GM12878 (cell line): Measurements from ENCODE around the gene TRIM28. TPM values are rescaled to one million over a fixed set of nuclear protein-coding genes. Genes with fewer than 3 reads are reported as not detected.

Experiments used
- ATAC-seq: fragments of 200-7000 bp; cut with Tn5 transposase; 3 replicates; pipeline ENCODE4 v1.9.1; 2020; ENCODE audit warnings: mild to moderate bottlenecking, moderate library complexity
- BruUV-seq: library from RNA; stranded (reverse); fragments of 400-500 nt; replicated peaks from 2 replicates; lab custom pipeline; 2021; lab: Mats Ljungman, UMichigan
- CTCF ChIA-PET: fragments of 300-600 bp; sonication (Branson Sonifier 250); formaldehyde crosslinking; extraction: SDS; loops from one replicate; lab custom pipeline; 2021; ENCODE audit warnings: inconsistent platforms; lab: Yijun Ruan, JAX
- POLR2A ChIA-PET: fragments of 350-600 bp; formaldehyde crosslinking; extraction: SDS; loops from one replicate; lab custom pipeline; 2021; ENCODE audit warnings: inconsistent platforms; lab: Charles Lee
- RAD21 ChIA-PET: fragments of 300-600 bp; sonication (Branson Sonifier 250); formaldehyde crosslinking; loops from one replicate; lab custom pipeline; 2023; ENCODE audit warnings: antibody characterized with exemption; ENCODE audit not compliant: unreplicated experiment; lab: Charles Lee
- SMC1A ChIA-PET: fragments of 300-600 bp; sonication (Branson Sonifier 250); formaldehyde crosslinking; loops from one replicate; lab custom pipeline; 2023; ENCODE audit not compliant: unreplicated experiment, uncharacterized antibody; lab: Charles Lee
- DNase-seq: peaks from one replicate; pipeline ENCODE4 v3.0.0-alpha.2; 2011; ENCODE audit warnings: low read depth, low spot score
- FAIRE-seq: peaks from 3 replicates; lab custom pipeline; 2011; peaks lifted over from hg19 to GRCh38; lab: Jason Lieb, UNC
- H2AFZ ChIP-seq: 2 replicates; pipeline ENCODE4 v1.6.0; 2011; ENCODE audit warnings: low read depth, low read length, control low read depth; ENCODE audit not compliant: control insufficient read depth
- H3K27ac ChIP-seq: 2 replicates; pipeline ENCODE4 v1.5.1; 2011; ENCODE audit warnings: control low read depth; ENCODE audit not compliant: control insufficient read depth, insufficient read depth
- H3K27me3 ChIP-seq, 2 experiments: replicated peaks in 1 of 2; 2 replicates each; pipeline versions ENCODE4 v1.6.0 to v1.6.1; 2011; ENCODE audit warnings: low read length in 1 of 2; ENCODE audit not compliant: control insufficient read depth in 2 of 2, insufficient read depth in 2 of 2
- H3K36me3 ChIP-seq, 2 experiments: 2 replicates each; pipeline ENCODE4 v1.5.1; 2011; ENCODE audit warnings: low read length in 1 of 2; ENCODE audit not compliant: control insufficient read depth in 2 of 2, insufficient read depth in 2 of 2
- H3K4me1 ChIP-seq: 2 replicates; pipeline ENCODE4 v1.6.1; 2011; ENCODE audit warnings: mild to moderate bottlenecking, low read length, moderate library complexity, mixed read lengths; ENCODE audit not compliant: control insufficient read depth, insufficient read depth
- H3K4me2 ChIP-seq: 2 replicates; pipeline ENCODE4 v1.6.0; 2011; ENCODE audit warnings: control low read depth; ENCODE audit not compliant: control insufficient read depth, insufficient read depth
- H3K4me3 ChIP-seq: fragments of 200-600 bp; sonication (generic); 2 replicates; pipeline ENCODE4 v1.5.1; 2016
- H3K79me2 ChIP-seq: 2 replicates; pipeline ENCODE4 v1.6.0; 2011; ENCODE audit warnings: low read length; ENCODE audit not compliant: control insufficient read depth, insufficient read depth
- H3K9ac ChIP-seq: 2 replicates; pipeline ENCODE4 v1.8.0; 2011; ENCODE audit warnings: low read length, control low read depth, mixed read lengths; ENCODE audit not compliant: control insufficient read depth, insufficient read depth
- H3K9me3 ChIP-seq: replicated peaks from 3 replicates; pipeline ENCODE4 v1.5.1; 2011; ENCODE audit warnings: mild to moderate bottlenecking, low read length; ENCODE audit not compliant: control insufficient read depth, insufficient read depth
- H4K20me1 ChIP-seq: 2 replicates; pipeline ENCODE4 v1.6.0; 2011; ENCODE audit not compliant: control insufficient read depth, insufficient read depth
- CEBPZ ChIP-seq: fragments of 150-350 bp; IDR thresholded peaks from 2 replicates; pipeline ENCODE4 v1.6.1; 2016; ENCODE audit warnings: low read depth, low read length
- EGR1 ChIP-seq, 2 experiments: IDR thresholded peaks; 1 replicate in 1 of 2; 2 replicates in 1 of 2; pipeline ENCODE4 v1.6.1; 2011 to 2012; ENCODE audit warnings: low read depth in 2 of 2, low read length in 2 of 2, borderline replicate concordance in 1 of 2, mild to moderate bottlenecking in 1 of 2, moderate library complexity in 1 of 2
- HDAC2 ChIP-seq: fragments of 200-600 bp; sonication (generic); IDR thresholded peaks from 2 replicates; pipeline ENCODE4 v1.6.1; 2017
- NFXL1 ChIP-seq: fragments of 450-650 bp; IDR thresholded peaks from 2 replicates; pipeline ENCODE4 v1.6.1; 2017; ENCODE audit warnings: antibody characterized with exemption, mild to moderate bottlenecking, borderline replicate concordance
- POLR2A ChIP-seq: IDR thresholded peaks from 2 replicates; pipeline ENCODE4 v1.6.1; 2011; ENCODE audit warnings: low read depth, mild to moderate bottlenecking, low read length
- POLR2AphosphoS5 ChIP-seq: IDR thresholded peaks from 2 replicates; pipeline ENCODE4 v1.6.1; 2011; ENCODE audit warnings: mild to moderate bottlenecking, low read length, inconsistent platforms
- YBX1 ChIP-seq: fragments of 450-650 bp; IDR thresholded peaks from 2 replicates; pipeline ENCODE4 v1.6.1; 2016; ENCODE audit warnings: antibody characterized with exemption
- YY1 ChIP-seq: IDR thresholded peaks from 2 replicates; pipeline ENCODE4 v1.6.1; 2011; ENCODE audit warnings: low read depth, mild to moderate bottlenecking, low read length
- WGBS: methylation state at CpG from one replicate; pipeline ENCODE4 v1.1.6; 2016; ENCODE audit warnings: low lambda C conversion rate; ENCODE audit not compliant: insufficient replicate concordance, insufficient coverage; ENCODE audit errors: missing lambda C conversion rate; 5-methylcytosine and 5-hydroxymethylcytosine counted together
- in situ Hi-C: fragments of 300-500 bp; cut with MboI; formaldehyde crosslinking; loops from 9 replicates; pipeline ENCODE4 v1.14.3; 2018; ENCODE audit warnings: mixed read lengths
- intact Hi-C: fragments of 100-400 bp; cut with micrococcal nuclease; formaldehyde crosslinking; loops from one replicate; pipeline ENCODE4 v1.14.2; 2022; ENCODE audit not compliant: unreplicated experiment
- polyA plus RNA-seq, 11 experiments: library from polyadenylated mRNA; depleted of rRNA in 4 of 11; unstranded in 6 of 11; stranded (reverse) in 5 of 11; fragments of >200 nt; fragmentation: Nextera tagmentation in 4 of 11; fragmentation: Illumina TruSeq in 1 of 11; extraction: Ambion mirVana in 4 of 11; extraction: Trizol in 1 of 11; gene quantifications; 1 replicate in 1 of 11; 2 replicates in 10 of 11; pipeline versions ENCODE4 v1.2.1 to v1.2.3, GENCODE V29; 2011 to 2016; ENCODE audit warnings: inconsistent platforms in 2 of 11, missing spikeins in 2 of 11, low read depth in 1 of 11
- total RNA-seq, 4 experiments: library from RNA; depleted of rRNA in 3 of 4; stranded (reverse); fragments of >200 nt in 3 of 4; fragmentation: Illumina TruSeq in 1 of 4; extraction: Trizol in 1 of 4; gene quantifications; 2 replicates each; pipeline versions ENCODE4 v1.2.1 to v1.2.3, GENCODE V29; 2013 to 2021

TRIM28 gene
- total and polyA plus RNA-seq, 10 of the 15 experiments (the other 5 are each of a cell fraction or from before 2014, with no cell fraction given), result 5.0 to 650 (median 296) TPM

- RAD21 ChIA-PET, result interaction anchor here (1.0 kb wide), 1 partner anchor 9 kb away, joined by 3 read pairs; the partner anchor contains the start of gene CHMP2A
Observed at GRCh38 chr19:58546019-58546530, 2.2 kb downstream of the TRIM28 start.

More at GRCh38 chr19:58546019-58546530, 2.2 kb downstream of the TRIM28 start:
- H2AFZ ChIP-seq, result no peak overlapping the region
- POLR2A ChIA-PET, result interaction anchor here (1.3 to 3.6 kb wide), 3 partner anchors 8 to 30 kb away, joined by 3 to 41 read pairs (median 13); partner anchors contain the start of gene CHMP2A
- intact Hi-C loops (no loop called here), in situ Hi-C loops (no loop called here)
- peak overlapping the region; percentile 61 for H3K27ac ChIP-seq
- DNase-seq (no peak), ATAC-seq (no peak), FAIRE-seq (no peak)
- no peaks in the 10 kb centered on the region for H3K27me3 ChIP-seq
- TF ChIP-seq POLR2A, result peak; percentile 9; the same call in 1 of the 2 replicates
- no peak for TF ChIP-seq YBX1
- no peak for TF ChIP-seq CEBPZ
- TF ChIP-seq HDAC2, result no peak
- TF ChIP-seq NFXL1, result no peak
- TF ChIP-seq EGR1 (IDR thresholded peaks at IDR 0.05; ENCODE audit: borderline replicate concordance in 1 of 2, low read depth in 2 of 2, low read length in 2 of 2), result no peak
- TF ChIP-seq POLR2AphosphoS5, result 0 out of 2 replicates have a peak, but pooled peaks have one; percentile 50
- TF ChIP-seq YY1, result no peak
- H3K4me2 ChIP-seq, result peak overlapping the region; percentile 100
- peaks cover 37% of the 10 kb centered on the region for H3K79me2 ChIP-seq
- CTCF ChIA-PET, result interaction anchor here (3.0 kb wide), 1 partner anchor 26 kb away, joined by 21 read pairs; the partner anchor contains the start of gene ZBTB45
- no peaks in the 10 kb centered on the region for H3K9me3 ChIP-seq
- TSS peak; percentile 78 for BruUV-seq
- SMC1A ChIA-PET, result interaction anchor here (1.4 to 3.2 kb wide), 3 partner anchors 9 to 35 kb away, joined by 3 to 9 read pairs (median 4); partner anchors contain the start of gene CHMP2A
- peaks cover 19% of the 10 kb centered on the region for H4K20me1 ChIP-seq
- peaks cover 35 to 38% of the 10 kb centered on the region in 2 experiments; a peak in 3 of 4 replicates for H3K36me3 ChIP-seq
- 8% methylated on average over 1 of the region's 1 CpG for WGBS
- H3K9ac ChIP-seq, result peak overlapping the region; percentile 92
- peak overlapping the region; percentile 92 for H3K4me3 ChIP-seq
- H3K4me1 ChIP-seq, result peaks cover 8% of the 10 kb centered on the region
